Measurements from ENCODE around the gene TTLL7. TPM values are rescaled to one million over a fixed set of nuclear protein-coding genes. Genes with fewer than 3 reads are reported as not detected.

Gene TTLL7
- total RNA-seq, 4 donors from 2014 or later, result 8.4 to 21.6 (median 12.0) TPM

GRCh38 chr1:83856381-83856780, 142.6 kb downstream of the TTLL7 start:
- WGBS, 2 donors, result 87 to 88% methylated on average over 2 of the region's 2 CpGs
- H3K27ac ChIP-seq, result no peak overlapping the region
- no peak for TF ChIP-seq EP300 (IDR thresholded peaks at IDR 0.05)
- TF ChIP-seq CTCF (IDR thresholded peaks at IDR 0.05), result no peak

GRCh38 chr1:83854456-83854855, 144.5 kb downstream of the TTLL7 start:
- no peak for DNase-seq (ENCODE audit: low spot score in 2 of 2)
- 96 to 100% methylated on average over 1 of the region's 1 CpG for WGBS, 2 donors
- Histone ChIP-seq H3K4me3 (no peak overlapping the region), H3K9me3 (no peaks in the 10 kb centered on the region), H3K36me3 (no peaks in the 10 kb centered on the region), H3K4me1 (peaks cover 0 to 5% (median 2%) of the 10 kb centered on the region in 4 donors), H3K27ac (no peak overlapping the region), H3K27me3 (no peaks in the 10 kb centered on the region)
- TF ChIP-seq POLR2A (IDR thresholded peaks at IDR 0.05) (no peak), EP300 (IDR thresholded peaks at IDR 0.05) (no peak), CTCF (IDR thresholded peaks at IDR 0.05) (no peak)

More at GRCh38 chr1:83856381-83856780, 142.6 kb downstream of the TTLL7 start:
- DNase-seq (ENCODE audit: low spot score in 2 of 2), result no peak
- H3K9me3 ChIP-seq, result no peaks in the 10 kb centered on the region
- peaks cover 0 to 10% (median 2%) of the 10 kb centered on the region in 4 donors for H3K4me1 ChIP-seq
- H3K36me3 ChIP-seq, result no peaks in the 10 kb centered on the region
- no peak overlapping the region for H3K4me3 ChIP-seq
- H3K27me3 ChIP-seq, result no peaks in the 10 kb centered on the region

GRCh38 chr1:83850834-83851233, 148.1 kb downstream of the TTLL7 start:
- Histone ChIP-seq H3K4me3 (no peak overlapping the region), H3K27ac (no peak overlapping the region), H3K9me3 (no peaks in the 10 kb centered on the region), H3K27me3 (no peaks in the 10 kb centered on the region), H3K4me1 (peaks cover 0 to 2% (median 0%) of the 10 kb centered on the region in 4 donors), H3K36me3 (no peaks in the 10 kb centered on the region)
- WGBS, 2 donors, result 86 to 94% methylated on average over 3 of the region's 3 CpGs
- DNase-seq (ENCODE audit: low spot score in 2 of 2), result no peak
- TF ChIP-seq CTCF (IDR thresholded peaks at IDR 0.05) (no peak), POLR2A (IDR thresholded peaks at IDR 0.05) (no peak), EP300 (IDR thresholded peaks at IDR 0.05) (no peak)

GRCh38 chr1:83849191-83850061, 149.5 kb downstream of the TTLL7 start:
- no peaks in the 10 kb centered on the region for H3K36me3 ChIP-seq
- TF ChIP-seq POLR2A (IDR thresholded peaks at IDR 0.05) (no peak), EP300 (IDR thresholded peaks at IDR 0.05) (no peak), CTCF (IDR thresholded peaks at IDR 0.05) (no peak)
- no peaks in the 10 kb centered on the region for H3K9me3 ChIP-seq
- 92 to 95% methylated on average over 3 of the region's 3 CpGs for WGBS, 2 donors
- H3K4me3 ChIP-seq, result no peak overlapping the region
- H3K4me1 ChIP-seq, result peaks cover 0 to 5% (median 0%) of the 10 kb centered on the region in 4 donors
- DNase-seq (ENCODE audit: low spot score in 2 of 2), result no peak
- H3K27me3 ChIP-seq, result no peaks in the 10 kb centered on the region
- H3K27ac ChIP-seq, result no peak overlapping the region

GRCh38 chr1:83846138-83846537, 152.8 kb downstream of the TTLL7 start:
- no peaks in the 10 kb centered on the region for H3K9me3 ChIP-seq
- no peak overlapping the region for H3K4me3 ChIP-seq
- TF ChIP-seq EP300 (IDR thresholded peaks at IDR 0.05) (no peak), CTCF (IDR thresholded peaks at IDR 0.05) (no peak), POLR2A (IDR thresholded peaks at IDR 0.05) (no peak)
- no peak overlapping the region for H3K27ac ChIP-seq
- H3K36me3 ChIP-seq, result no peaks in the 10 kb centered on the region
- H3K4me1 ChIP-seq, result peaks cover 0 to 5% (median 0%) of the 10 kb centered on the region in 4 donors
- no peak for DNase-seq (ENCODE audit: low spot score in 2 of 2)
- 95 to 97% methylated on average over 1 of the region's 1 CpG for WGBS, 2 donors
- no peaks in the 10 kb centered on the region for H3K27me3 ChIP-seq

All from tibial nerve (tissue), 4 donors.